Breast epithelium (tissue), 3 donors: ENCODE data around the gene RSU1.

ENCODE experiments used
- POLR2A ChIP-seq: fragments of 450-650 bp; IDR thresholded peaks from one replicate; pipeline ENCODE4 v1.6.1; 2016; ENCODE audit warnings: antibody characterized with exemption, mild to moderate bottlenecking, moderate library complexity
- POLR2AphosphoS5 ChIP-seq, 3 donors: sonication (generic); formaldehyde crosslinking; IDR thresholded peaks; one replicate each; pipeline ENCODE4 v1.6.1; 2017; ENCODE audit warnings: antibody characterized with exemption in 3 of 3
- TF ChIP-seq, protein P1 (sequence below), 3 donors: fragments of 450-650 bp; IDR thresholded peaks; one replicate each; pipeline ENCODE4 v1.5.1; 2016 to 2017; ENCODE audit warnings: antibody characterized with exemption in 3 of 3, mild to moderate bottlenecking in 3 of 3, moderate library complexity in 3 of 3

DNA sequence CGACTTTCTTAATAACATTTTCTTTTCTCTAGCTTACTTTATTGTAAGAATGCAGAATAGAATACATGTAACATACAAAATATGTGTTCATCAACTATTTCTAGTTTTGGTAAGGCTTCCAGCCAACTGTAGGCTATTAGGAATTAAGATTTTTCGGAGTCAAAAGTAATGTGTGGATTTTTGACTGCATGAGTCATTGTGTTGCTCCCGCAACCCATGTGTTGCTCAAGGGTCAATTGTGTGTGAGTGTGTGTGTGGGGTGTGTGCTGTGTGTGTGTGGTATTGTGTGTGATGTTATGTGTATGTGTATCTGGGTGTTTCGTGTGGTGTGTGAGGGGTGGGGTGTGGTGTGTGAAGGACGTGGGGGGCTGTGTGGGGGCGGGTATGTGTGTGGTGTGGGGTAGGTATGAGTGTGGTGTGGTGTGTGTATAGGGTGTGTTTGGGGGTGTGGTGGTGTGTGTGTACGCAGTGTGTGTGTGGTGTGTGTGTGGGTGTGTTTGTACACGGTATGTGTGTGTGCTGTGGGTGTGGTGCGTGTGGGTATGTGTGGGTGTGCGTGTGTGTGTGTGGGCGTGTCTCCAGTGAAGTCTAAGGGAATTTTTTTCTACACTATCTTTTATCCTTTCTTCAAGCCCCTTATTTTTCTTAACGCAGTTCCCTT lies 60.5 kb downstream of the RSU1 start:
- TF ChIP-seq POLR2A (no peak), POLR2AphosphoS5 (IDR thresholded peaks at IDR 0.05) (no peak)
- TF ChIP-seq, protein P1, sequence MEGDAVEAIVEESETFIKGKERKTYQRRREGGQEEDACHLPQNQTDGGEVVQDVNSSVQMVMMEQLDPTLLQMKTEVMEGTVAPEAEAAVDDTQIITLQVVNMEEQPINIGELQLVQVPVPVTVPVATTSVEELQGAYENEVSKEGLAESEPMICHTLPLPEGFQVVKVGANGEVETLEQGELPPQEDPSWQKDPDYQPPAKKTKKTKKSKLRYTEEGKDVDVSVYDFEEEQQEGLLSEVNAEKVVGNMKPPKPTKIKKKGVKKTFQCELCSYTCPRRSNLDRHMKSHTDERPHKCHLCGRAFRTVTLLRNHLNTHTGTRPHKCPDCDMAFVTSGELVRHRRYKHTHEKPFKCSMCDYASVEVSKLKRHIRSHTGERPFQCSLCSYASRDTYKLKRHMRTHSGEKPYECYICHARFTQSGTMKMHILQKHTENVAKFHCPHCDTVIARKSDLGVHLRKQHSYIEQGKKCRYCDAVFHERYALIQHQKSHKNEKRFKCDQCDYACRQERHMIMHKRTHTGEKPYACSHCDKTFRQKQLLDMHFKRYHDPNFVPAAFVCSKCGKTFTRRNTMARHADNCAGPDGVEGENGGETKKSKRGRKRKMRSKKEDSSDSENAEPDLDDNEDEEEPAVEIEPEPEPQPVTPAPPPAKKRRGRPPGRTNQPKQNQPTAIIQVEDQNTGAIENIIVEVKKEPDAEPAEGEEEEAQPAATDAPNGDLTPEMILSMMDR (IDR thresholded peaks at IDR 0.05), result no peak
